ENCODE measurements around the gene UQCRH. TPM values are rescaled to one million over a fixed set of nuclear protein-coding genes. Genes with fewer than 3 reads are reported as not detected.

UQCRH gene
- total and polyA plus RNA-seq, 2 of the 13 experiments (the other 11 are each of a cell fraction or from before 2014, with no cell fraction given) = 548 to 556 TPM

DNA sequence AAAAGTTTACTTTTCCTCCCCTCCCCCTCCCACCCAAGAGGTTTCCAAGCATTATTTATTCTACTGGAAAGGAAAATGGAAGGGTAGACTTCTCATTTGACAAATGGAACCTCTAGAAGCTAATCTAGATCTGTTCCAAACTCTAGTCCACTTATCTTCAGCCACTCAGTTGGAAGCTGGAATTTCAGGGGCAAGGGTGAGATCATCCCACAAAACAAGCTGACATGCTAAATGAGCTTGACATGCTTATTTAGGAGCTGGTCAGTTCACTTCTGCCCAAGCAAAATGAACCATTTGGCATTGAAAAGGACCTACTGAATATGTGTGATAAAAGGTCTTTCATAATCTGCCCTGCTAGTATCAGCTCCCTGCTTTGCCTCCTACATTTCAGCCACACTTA is 5.1 kb upstream of the UQCRH start:
- Histone ChIP-seq H3K4me1 (ENCODE audit: insufficient read depth, low read length) (peaks cover 25% of the 10 kb centered on the region), H3K4me2 (ENCODE audit: low read depth, low read length) (no peak overlapping the region), H3K36me3 (replicated peaks in 1 of 2; ENCODE audit: control insufficient read depth in 1 of 2, insufficient read depth in 2 of 2, low read length in 2 of 2) (peaks cover 13 to 50% of the 10 kb centered on the region in 2 experiments), H3K9me3 (ENCODE audit: low read length) (no peaks in the 10 kb centered on the region), H3K79me2 (ENCODE audit: insufficient read depth, low read length) (peaks cover 52% of the 10 kb centered on the region), H3K27me3 (ENCODE audit: control insufficient read depth in 1 of 2, insufficient read depth in 2 of 2, low read length in 2 of 2) (no peaks in the 10 kb centered on the region; a peak in 1 of 5 replicates), H3K9ac (ENCODE audit: insufficient read depth, low read depth, low read length) (no peak overlapping the region), H2AFZ (ENCODE audit: low read length) (no peak overlapping the region), H3K27ac (ENCODE audit: extremely low read length, insufficient read depth, low read length) (no peak overlapping the region), H3K4me3 (replicated peaks in 1 of 3; ENCODE audit: insufficient read depth in 1 of 3, low read depth in 2 of 3, low read length in 3 of 3) (no peak overlapping the region), H4K20me1 (ENCODE audit: insufficient read depth, low read length) (no peaks in the 10 kb centered on the region)
- ChIA-PET CTCF (ENCODE audit: low intra/inter-chr PET ratio, low total read pairs) (no interaction called here), POLR2A (no interaction called here)
- intact Hi-C loops (cut with micrococcal nuclease; ENCODE audit: unreplicated experiment) = no loop called here
- FAIRE-seq (no peak), ATAC-seq (no peak), DNase-seq (ENCODE audit: low spot score) (no peak)
- no TSS peak for BruUV-seq (replicated peaks)
- in situ Hi-C loops (cut with HindIII; ENCODE audit: extremely low pct_ligation_motif_present, low pct_unique_long_range_greater_than_20kb) = no loop called here
- TF ChIP-seq TMF1 (CRISPR knock-in tag; IDR thresholded peaks at IDR 0.05; ENCODE audit: low read depth) (no peak), POLR2A (IDR thresholded peaks at IDR 0.05; ENCODE audit: insufficient read depth in 1 of 2, low read depth in 2 of 2, low read length in 2 of 2) (0 out of 4 replicates have a peak, but pooled peaks of 1 of the 2 experiments have one; percentile 36)

- H3K36me3 ChIP-seq (replicated peaks in 1 of 2; ENCODE audit: control insufficient read depth in 1 of 2, insufficient read depth in 2 of 2, low read length in 2 of 2) = peaks cover 10 to 29% of the 10 kb centered on the region in 2 experiments
- H3K9ac ChIP-seq (ENCODE audit: insufficient read depth, low read depth, low read length) = peak overlapping the region; percentile 99
- CTCF ChIA-PET (ENCODE audit: low intra/inter-chr PET ratio, low total read pairs) = no interaction called here
- POLR2A ChIA-PET = no interaction called here
- FAIRE-seq = no peak
- H3K4me1 ChIP-seq (ENCODE audit: insufficient read depth, low read length) = peaks cover 28% of the 10 kb centered on the region
- H3K27me3 ChIP-seq (ENCODE audit: control insufficient read depth in 1 of 2, insufficient read depth in 2 of 2, low read length in 2 of 2) = peaks cover 0 to 4% of the 10 kb centered on the region in 2 experiments; a peak in 1 of 5 replicates
- in situ Hi-C loops (cut with HindIII; ENCODE audit: extremely low pct_ligation_motif_present, low pct_unique_long_range_greater_than_20kb) (no loop called here), intact Hi-C loops (cut with micrococcal nuclease; ENCODE audit: unreplicated experiment) (loop anchor here (5.0 kb wide), 1 partner anchor 54 kb away; the partner anchor contains the start of gene RAD54L)
- peak overlapping the region; percentile 96 for H3K27ac ChIP-seq (ENCODE audit: extremely low read length, insufficient read depth, low read length)
- H3K4me2 ChIP-seq (ENCODE audit: low read depth, low read length) = peak overlapping the region; percentile 89
- BruUV-seq (replicated peaks) = TSS peak; percentile 41
- peaks cover 8% of the 10 kb centered on the region; the same call in 1 of the 2 replicates for H4K20me1 ChIP-seq (ENCODE audit: insufficient read depth, low read length)
- no peak for DNase-seq (ENCODE audit: low spot score)
- peaks cover 74% of the 10 kb centered on the region for H3K79me2 ChIP-seq (ENCODE audit: insufficient read depth, low read length)
- H3K4me3 ChIP-seq (replicated peaks in 1 of 3; ENCODE audit: insufficient read depth in 1 of 3, low read depth in 2 of 3, low read length in 3 of 3) = peak overlapping the region; percentile 93 to 100 (median 96)
- H3K9me3 ChIP-seq (ENCODE audit: low read length) = no peaks in the 10 kb centered on the region
- WGBS (ENCODE audit: low lambda C conversion rate) = 38% methylated on average over 6 of the region's 6 CpGs
- ATAC-seq = no peak
- no peak overlapping the region for H2AFZ ChIP-seq (ENCODE audit: low read length)
- TF ChIP-seq ZKSCAN8 (CRISPR knock-in tag; IDR thresholded peaks at IDR 0.05; ENCODE audit: borderline replicate concordance) = no peak
- TF ChIP-seq, protein P1, sequence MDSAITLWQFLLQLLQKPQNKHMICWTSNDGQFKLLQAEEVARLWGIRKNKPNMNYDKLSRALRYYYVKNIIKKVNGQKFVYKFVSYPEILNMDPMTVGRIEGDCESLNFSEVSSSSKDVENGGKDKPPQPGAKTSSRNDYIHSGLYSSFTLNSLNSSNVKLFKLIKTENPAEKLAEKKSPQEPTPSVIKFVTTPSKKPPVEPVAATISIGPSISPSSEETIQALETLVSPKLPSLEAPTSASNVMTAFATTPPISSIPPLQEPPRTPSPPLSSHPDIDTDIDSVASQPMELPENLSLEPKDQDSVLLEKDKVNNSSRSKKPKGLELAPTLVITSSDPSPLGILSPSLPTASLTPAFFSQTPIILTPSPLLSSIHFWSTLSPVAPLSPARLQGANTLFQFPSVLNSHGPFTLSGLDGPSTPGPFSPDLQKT (CRISPR knock-in tag; IDR thresholded peaks at IDR 0.05; ENCODE audit: borderline replicate concordance) = no peak
- TF ChIP-seq ZFY (CRISPR knock-in tag; IDR thresholded peaks at IDR 0.05) = no peak
- TF ChIP-seq SOX6 (IDR thresholded peaks at IDR 0.05) = no peak
- TF ChIP-seq SOX6 (CRISPR knock-in tag; IDR thresholded peaks at IDR 0.05) = no peak
- TF ChIP-seq ZNF577 (CRISPR knock-in tag; IDR thresholded peaks at IDR 0.05; ENCODE audit: borderline replicate concordance, low read depth) = no peak
- peak; percentile 4; the same call in 1 of the 2 replicates for TF ChIP-seq POLR2AphosphoS5 (IDR thresholded peaks at IDR 0.05; ENCODE audit: low read depth, low read length)
- TF ChIP-seq ZNF563 (CRISPR knock-in tag; IDR thresholded peaks at IDR 0.05) = no peak
- TF ChIP-seq ATF7 (IDR thresholded peaks at IDR 0.05) = no peak
- no peak for TF ChIP-seq ATF7 (CRISPR knock-in tag; IDR thresholded peaks at IDR 0.05)
- TF ChIP-seq SOX13 (IDR thresholded peaks at IDR 0.05) = no peak
- no peak for TF ChIP-seq SOX13 (CRISPR knock-in tag; conservative IDR thresholded peaks at IDR 0.05 in 1 of 2, IDR thresholded peaks at IDR 0.05 in 1 of 2)
- TF ChIP-seq ZNF354B (CRISPR knock-in tag; IDR thresholded peaks at IDR 0.05) = peak; percentile 40; the same call in 1 of the 2 replicates
- TF ChIP-seq NFYB (CRISPR knock-in tag; IDR thresholded peaks at IDR 0.05) = no peak
- no peak for TF ChIP-seq MEIS2 (CRISPR knock-in tag; IDR thresholded peaks at IDR 0.05)
- no peak for TF ChIP-seq ZBTB26 (CRISPR knock-in tag; IDR thresholded peaks at IDR 0.05; ENCODE audit: borderline replicate concordance)
- TF ChIP-seq HNF4A (CRISPR knock-in tag; IDR thresholded peaks at IDR 0.05) = no peak
Measured at GRCh38 chr1:46300673-46301405, 2.7 kb upstream of the UQCRH start.

Data from HepG2 (cell line).